Caki2 (cell line): ENCODE results near the gene ABHD12B. TPM values are rescaled to one million over a fixed set of nuclear protein-coding genes. Genes with fewer than 3 reads are reported as not detected.
"Not testable (repeated sequence)": the region's sequence is repeated elsewhere in the genome, so short reads cannot be mapped to it uniquely, and the experiment has no call there.

Experiments used
- DNase-seq: peaks from one replicate; pipeline ENCODE4 v3.0.0-alpha.2; 2015; ENCODE audit warnings: low read depth
- in situ Hi-C: cut with HindIII; loops from 2 replicates; pipeline ENCODE4 v1.10.0; 2016; ENCODE audit warnings: low sequenced_read_pairs, low pct_unique_long_range_greater_than_20kb, mixed read lengths
- total RNA-seq: library from RNA; depleted of rRNA; stranded (reverse); fragments of >200 nt; shearing (Covaris generic); gene quantifications from 2 replicates; pipeline ENCODE4 v1.2.3, GENCODE V29; 2014; ENCODE audit warnings: low replicate concordance

ABHD12B gene
- total RNA-seq, 1 experiment from 2014 or later = not detected

- in situ Hi-C loops = no loop called here
- DNase-seq = no peak
These were observed 52.4 kb downstream of the ABHD12B start for GRCh38 chr14:50924236-50924635.

GRCh38 chr14:50924843-50925242, 53.0 kb downstream of the ABHD12B start:
- in situ Hi-C loops = no loop called here
- no peak for DNase-seq

GRCh38 chr14:50926851-50927386, 55.1 kb downstream of the ABHD12B start:
- no peak for DNase-seq
- in situ Hi-C loops = no loop called here

GRCh38 chr14:50928002-50928635, 56.3 kb downstream of the ABHD12B start:
- DNase-seq = no peak
- in situ Hi-C loops = no loop called here

- in situ Hi-C loops = no loop called here
These were observed 57.7 kb downstream of the ABHD12B start for GRCh38 chr14:50929506-50929905.

GRCh38 chr14:50931559-50931958, 59.7 kb downstream of the ABHD12B start:
- in situ Hi-C loops = no loop called here
- DNase-seq = no peak

More at GRCh38 chr14:50929506-50929905, 57.7 kb downstream of the ABHD12B start:
- no peak for DNase-seq

GRCh38 chr14:50932156-50932555, 60.3 kb downstream of the ABHD12B start:
- DNase-seq = no peak
- in situ Hi-C loops = no loop called here

GRCh38 chr14:50932592-50933495, 61.0 kb downstream of the ABHD12B start:
- in situ Hi-C loops = no loop called here
- no peak for DNase-seq

- in situ Hi-C loops = no loop called here
- DNase-seq = no peak
These were observed 63.5 kb downstream of the ABHD12B start for GRCh38 chr14:50935126-50936015.

GRCh38 chr14:50936016-50936340, 64.1 kb downstream of the ABHD12B start:
- in situ Hi-C loops = no loop called here
- no peak for DNase-seq

GRCh38 chr14:50936882-50937281, 65.0 kb downstream of the ABHD12B start:
- in situ Hi-C loops = no loop called here
- DNase-seq = no peak

GRCh38 chr14:50937325-50937724, 65.5 kb downstream of the ABHD12B start:
- no peak for DNase-seq
- in situ Hi-C loops = no loop called here

- in situ Hi-C loops = no loop called here
- no peak for DNase-seq
These were observed 65.9 kb downstream of the ABHD12B start for GRCh38 chr14:50937800-50938199.

GRCh38 chr14:50941151-50941550, 69.3 kb downstream of the ABHD12B start:
- in situ Hi-C loops = no loop called here
- DNase-seq = no peak

GRCh38 chr14:50941638-50942037, 69.8 kb downstream of the ABHD12B start:
- in situ Hi-C loops, DNase-seq: not testable (repeated sequence)

- peak; percentile 48 for DNase-seq
- in situ Hi-C loops = no loop called here
These were observed 71.5 kb downstream of the ABHD12B start for GRCh38 chr14:50943261-50943942.

- DNase-seq = peak; percentile 78
- in situ Hi-C loops = no loop called here
These were observed 72.2 kb downstream of the ABHD12B start, which contains the start of gene PYGL for GRCh38 chr14:50943943-50944646. Gene PYGL (minus strand): TSS chr14:50944483. CDS start chr14:50944403, 80 bp downstream.
